A549 treated with RU486 at 1 μM for 4 hours (cell line): ENCODE measurements around the gene TYR. TPM values are rescaled to one million over a fixed set of nuclear protein-coding genes. Genes with fewer than 3 reads are reported as not detected.

Experiments
- total RNA-seq: library from RNA; stranded (reverse); fragments of 200-300 nt; extraction: Qiagen RNA extraction; gene quantifications from 5 replicates; pipeline ENCODE4 v1.2.3, GENCODE V29; 2022; ENCODE audit warnings: low read depth

TYR gene
- not detected in 5 replicates for total RNA-seq

GRCh38 chr11:89177691-89178231, at the start of gene TYR:
Gene TYR (plus strand): TSS chr11:89177875. CDS start chr11:89177954, 79 bp downstream.

Other genes with a start within 250 kb of the TYR start
- not detected in 5 replicates for gene GRM5, start 111.9 kb upstream of the TYR start, total RNA-seq